Measurements from ENCODE around the gene SRCAP. TPM values are rescaled to one million over a fixed set of nuclear protein-coding genes. Genes with fewer than 3 reads are reported as not detected.

SRCAP gene
- total RNA-seq, 4 donors from 2014 or later, result 17.2 to 42.6 (median 31.0) TPM

DNA sequence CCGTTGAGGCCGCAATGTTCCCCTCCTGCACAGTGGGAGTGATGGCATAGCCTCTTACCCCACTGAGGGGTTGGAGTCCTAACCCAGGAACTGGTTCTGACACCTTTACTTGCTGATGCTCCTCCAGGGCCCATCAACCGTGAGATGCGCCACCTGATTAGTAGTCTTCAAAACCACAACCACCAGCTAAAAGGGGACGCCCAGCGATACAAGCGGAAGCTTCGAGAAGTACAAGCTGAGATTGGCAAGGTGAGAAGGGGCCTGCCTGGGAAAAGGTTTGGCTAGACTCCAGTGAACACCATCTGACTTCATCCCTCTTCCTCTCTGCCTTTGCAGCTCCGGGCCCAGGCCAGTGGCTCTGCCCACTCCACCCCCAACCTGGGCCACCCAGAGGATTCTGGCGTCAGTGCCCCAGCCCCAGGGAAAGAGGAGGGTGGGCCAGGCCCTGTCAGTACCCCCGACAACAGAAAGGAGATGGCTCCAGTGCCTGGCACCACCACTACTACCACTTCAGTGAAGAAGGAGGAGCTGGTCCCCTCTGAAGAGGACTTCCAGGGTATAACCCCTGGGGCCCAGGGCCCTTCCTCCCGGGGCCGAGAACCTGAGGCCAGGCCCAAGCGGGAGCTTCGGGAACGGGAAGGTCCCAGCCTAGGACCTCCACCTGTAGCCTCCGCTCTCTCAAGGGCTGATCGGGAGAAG, 68.9 kb downstream of the SRCAP start:
- TF ChIP-seq POLR2A (IDR thresholded peaks at IDR 0.05), result no peak
- no peak for TF ChIP-seq EP300 (IDR thresholded peaks at IDR 0.05)
- TF ChIP-seq, protein P1, sequence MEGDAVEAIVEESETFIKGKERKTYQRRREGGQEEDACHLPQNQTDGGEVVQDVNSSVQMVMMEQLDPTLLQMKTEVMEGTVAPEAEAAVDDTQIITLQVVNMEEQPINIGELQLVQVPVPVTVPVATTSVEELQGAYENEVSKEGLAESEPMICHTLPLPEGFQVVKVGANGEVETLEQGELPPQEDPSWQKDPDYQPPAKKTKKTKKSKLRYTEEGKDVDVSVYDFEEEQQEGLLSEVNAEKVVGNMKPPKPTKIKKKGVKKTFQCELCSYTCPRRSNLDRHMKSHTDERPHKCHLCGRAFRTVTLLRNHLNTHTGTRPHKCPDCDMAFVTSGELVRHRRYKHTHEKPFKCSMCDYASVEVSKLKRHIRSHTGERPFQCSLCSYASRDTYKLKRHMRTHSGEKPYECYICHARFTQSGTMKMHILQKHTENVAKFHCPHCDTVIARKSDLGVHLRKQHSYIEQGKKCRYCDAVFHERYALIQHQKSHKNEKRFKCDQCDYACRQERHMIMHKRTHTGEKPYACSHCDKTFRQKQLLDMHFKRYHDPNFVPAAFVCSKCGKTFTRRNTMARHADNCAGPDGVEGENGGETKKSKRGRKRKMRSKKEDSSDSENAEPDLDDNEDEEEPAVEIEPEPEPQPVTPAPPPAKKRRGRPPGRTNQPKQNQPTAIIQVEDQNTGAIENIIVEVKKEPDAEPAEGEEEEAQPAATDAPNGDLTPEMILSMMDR (IDR thresholded peaks at IDR 0.05), result no peak
- Histone ChIP-seq H3K27me3 (no peaks in the 10 kb centered on the region), H3K36me3 (peaks cover 24 to 99% (median 61%) of the 10 kb centered on the region in 3 donors), H3K9me3 (no peaks in the 10 kb centered on the region), H3K27ac (no peak overlapping the region), H3K4me3 (no peak overlapping the region), H3K4me1 (peaks cover 3 to 18% (median 9%) of the 10 kb centered on the region in 4 donors)
- no peak for DNase-seq (ENCODE audit: low spot score in 2 of 2)
- 88 to 90% methylated on average over 18 of the region's 18 CpGs for WGBS, 2 donors

DNA sequence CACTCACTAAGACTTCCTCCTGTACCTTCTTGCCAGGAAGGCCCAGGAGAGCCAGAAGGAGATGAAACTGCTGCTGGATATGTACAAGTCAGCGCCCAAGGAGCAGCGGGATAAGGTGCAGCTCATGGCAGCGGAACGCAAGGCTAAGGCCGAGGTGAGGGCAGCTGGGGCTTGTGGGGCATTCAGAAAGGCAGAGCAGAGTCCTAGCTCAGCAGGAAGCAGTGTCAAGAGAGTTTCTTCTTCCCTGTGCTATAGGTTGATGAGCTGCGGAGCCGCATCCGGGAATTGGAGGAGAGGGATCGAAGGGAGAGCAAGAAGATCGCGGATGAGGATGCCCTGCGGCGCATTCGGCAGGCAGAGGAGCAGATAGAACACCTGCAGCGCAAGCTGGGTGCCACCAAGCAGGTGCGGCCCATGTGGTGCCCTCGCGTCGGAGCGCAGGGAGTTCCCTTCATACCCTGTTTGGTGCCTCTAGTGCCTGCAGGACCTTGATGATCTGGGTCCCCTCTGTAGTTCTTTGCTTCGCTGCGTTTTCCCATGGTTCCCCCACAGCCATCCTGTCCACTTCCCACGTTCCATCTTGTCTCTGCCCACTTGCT, 69.7 kb downstream of the SRCAP start:
- 95% methylated on average over 23 of the region's 23 CpGs for whole genome bisulfite sequencing, 2 donors
- peaks cover 0 to 10% (median 1%) of the 10 kb centered on the region in 4 donors for H3K4me1 ChIP-seq

DNA sequence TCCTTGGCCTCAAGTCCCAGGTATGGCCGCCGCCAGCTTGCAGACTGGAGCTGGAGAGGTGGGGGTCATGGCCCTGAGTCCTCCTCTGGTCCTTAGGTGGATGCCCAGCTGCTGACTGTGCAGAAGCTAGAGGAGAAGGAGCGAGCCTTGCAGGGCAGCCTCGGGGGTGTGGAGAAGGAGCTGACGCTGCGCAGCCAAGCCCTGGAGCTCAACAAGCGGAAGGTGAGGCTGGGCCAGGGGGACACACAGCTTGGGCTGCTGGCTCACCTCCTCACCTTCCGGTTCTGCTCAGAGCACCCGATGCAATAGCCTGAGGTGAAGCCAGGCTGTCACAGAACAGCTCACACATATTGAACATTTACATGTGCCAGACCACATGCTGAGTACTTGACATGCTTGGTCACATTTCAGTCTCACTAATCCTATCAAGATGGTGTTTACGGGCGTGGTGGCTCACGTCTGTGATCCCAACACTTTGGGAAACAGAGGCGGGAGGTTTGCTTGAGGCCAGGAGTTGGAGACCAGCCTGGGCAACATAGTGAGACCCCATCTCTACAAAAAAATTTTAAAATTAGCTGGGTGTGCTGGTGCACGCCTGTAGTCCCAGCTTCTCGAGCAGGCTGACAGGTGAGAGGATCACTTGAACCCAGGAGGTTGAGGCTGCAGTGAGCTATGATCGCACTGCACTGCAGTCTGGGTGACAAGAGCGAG, 70.6 kb downstream of the SRCAP start:
- peaks cover 18 to 99% (median 55%) of the 10 kb centered on the region in 3 donors for H3K36me3 ChIP-seq
- 94 to 95% methylated on average over 16 of the region's 17 CpGs for WGBS, 2 donors

More for the DNA sequence above, 69.7 kb downstream of the SRCAP start:
- peaks cover 24 to 100% (median 61%) of the 10 kb centered on the region in 3 donors for H3K36me3 ChIP-seq
- DNase-seq (ENCODE audit: low spot score in 2 of 2), result no peak
- TF ChIP-seq POLR2A (IDR thresholded peaks at IDR 0.05) (no peak), EP300 (IDR thresholded peaks at IDR 0.05) (no peak)
- TF ChIP-seq, protein P1 (IDR thresholded peaks at IDR 0.05), result no peak
- no peak overlapping the region for H3K27ac ChIP-seq
- no peak overlapping the region for H3K4me3 ChIP-seq
- H3K27me3 ChIP-seq, result no peaks in the 10 kb centered on the region
- H3K9me3 ChIP-seq, result no peaks in the 10 kb centered on the region

DNA sequence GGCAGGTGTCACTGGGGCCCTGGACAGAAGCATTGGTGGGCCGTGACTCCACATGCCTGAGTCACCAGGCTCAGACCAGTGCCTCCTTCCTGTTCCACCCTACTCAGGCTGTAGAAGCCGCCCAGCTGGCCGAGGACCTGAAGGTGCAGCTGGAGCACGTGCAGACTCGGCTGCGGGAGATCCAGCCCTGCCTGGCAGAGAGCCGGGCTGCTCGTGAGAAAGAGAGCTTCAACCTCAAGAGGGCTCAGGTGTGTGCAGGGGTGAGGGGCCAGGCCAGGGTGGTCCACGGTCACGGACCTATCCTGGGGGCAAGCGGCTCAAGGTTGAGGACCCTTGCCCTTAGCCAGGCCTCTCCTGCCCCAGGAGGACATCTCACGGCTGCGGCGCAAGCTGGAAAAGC, 72.8 kb downstream of the SRCAP start:
- Histone ChIP-seq H3K9me3 (no peaks in the 10 kb centered on the region), H3K4me3 (no peak overlapping the region), H3K4me1 (peaks cover 0 to 18% (median 11%) of the 10 kb centered on the region in 4 donors), H3K36me3 (peaks cover 7 to 77% (median 36%) of the 10 kb centered on the region in 3 donors), H3K27me3 (no peaks in the 10 kb centered on the region), H3K27ac (no peak overlapping the region)
- no peak for DNase-seq (ENCODE audit: low spot score in 2 of 2)
- 83 to 88% methylated on average over 10 to 14 of the region's 14 CpGs for WGBS, 2 donors
- TF ChIP-seq, protein P1 (IDR thresholded peaks at IDR 0.05), result no peak
- no peak for TF ChIP-seq EP300 (IDR thresholded peaks at IDR 0.05)
- no peak for TF ChIP-seq POLR2A (IDR thresholded peaks at IDR 0.05)

More for the DNA sequence above, 70.6 kb downstream of the SRCAP start:
- TF ChIP-seq, protein P1 (IDR thresholded peaks at IDR 0.05), result no peak
- TF ChIP-seq EP300 (IDR thresholded peaks at IDR 0.05) (no peak), POLR2A (IDR thresholded peaks at IDR 0.05) (no peak)
- no peak for DNase-seq (ENCODE audit: low spot score in 2 of 2)
- Histone ChIP-seq H3K27ac (no peak overlapping the region), H3K9me3 (no peaks in the 10 kb centered on the region), H3K27me3 (no peaks in the 10 kb centered on the region), H3K4me3 (no peak overlapping the region), H3K4me1 (peaks cover 0 to 4% (median 0%) of the 10 kb centered on the region in 4 donors)
